Measurements from ENCODE around the gene DOCK2. TPM values are rescaled to one million over a fixed set of nuclear protein-coding genes. Genes with fewer than 3 reads are reported as not detected.

Gene DOCK2
- polyA plus RNA-seq, 2 of the 4 experiments (the other 2 are of a cell fraction), result 2.1 to 4.6 TPM

- WGBS (ENCODE audit: missing lambda C conversion rate), result 93% methylated on average over 2 of the region's 2 CpGs
- ChIA-PET POLR2A (no interaction called here), CTCF (interaction anchor here (0.6 to 33.1 kb wide), 5 partner anchors 19 to 95 kb away, joined by 3 to 691 read pairs (median 5); no protein-coding TSS in a partner anchor)
- Histone ChIP-seq H3K4me2 (no peak overlapping the region), H3K27ac (no peak overlapping the region), H3K4me3 (no peak overlapping the region), H3K9me3 (peaks cover 6% of the 10 kb centered on the region; the same call in 1 of the 3 replicates), H3K4me1 (no peaks in the 10 kb centered on the region)
- ATAC-seq, result no peak
- FAIRE-seq, result no peak
- DNase-seq (ENCODE audit: low read depth in 1 of 2, low spot score in 1 of 2), result no peak
- TF ChIP-seq REST (IDR thresholded peaks at IDR 0.05), result no peak
- no peak for TF ChIP-seq GATA3 (IDR thresholded peaks at IDR 0.05; ENCODE audit: borderline replicate concordance)
- no peak for TF ChIP-seq FOSL2 (IDR thresholded peaks at IDR 0.05)
- TF ChIP-seq FOSL2 (CRISPR knock-in tag; IDR thresholded peaks at IDR 0.05), result no peak
- TF ChIP-seq KDM5A (IDR thresholded peaks at IDR 0.05), result no peak
- TF ChIP-seq HMGXB4 (CRISPR knock-in tag; IDR thresholded peaks at IDR 0.05; ENCODE audit: borderline replicate concordance), result no peak
- no peak for TF ChIP-seq KDM1A (IDR thresholded peaks at IDR 0.05; ENCODE audit: low read depth)
- no peak for TF ChIP-seq EHMT2 (IDR thresholded peaks at IDR 0.05; ENCODE audit: low read depth)
- no peak for TF ChIP-seq JUNB (IDR thresholded peaks at IDR 0.05)
- TF ChIP-seq HDAC2 (IDR thresholded peaks at IDR 0.05), result no peak
- TF ChIP-seq RAD21 (conservative IDR thresholded peaks at IDR 0.05 in 1 of 2, IDR thresholded peaks at IDR 0.05 in 1 of 2), result no peak
- no peak for TF ChIP-seq NPAS2 (CRISPR knock-in tag; IDR thresholded peaks at IDR 0.05; ENCODE audit: borderline replicate concordance)
- no peak for TF ChIP-seq MAZ (IDR thresholded peaks at IDR 0.05; ENCODE audit: borderline replicate concordance, low read depth, low read length)
- no peak for TF ChIP-seq MAFK (IDR thresholded peaks at IDR 0.05; ENCODE audit: partially characterized antibody)
- TF ChIP-seq BCL3 (IDR thresholded peaks at IDR 0.05), result no peak
- TF ChIP-seq ELK1 (IDR thresholded peaks at IDR 0.05; ENCODE audit: low read depth, low read length), result no peak
Measured at GRCh38 chr5:170120576-170120975, 483.5 kb downstream of the DOCK2 start.

GRCh38 chr5:170121321-170121720 is 484.2 kb downstream of the DOCK2 start:
- Histone ChIP-seq H3K4me3 (no peak overlapping the region), H3K4me1 (no peaks in the 10 kb centered on the region), H3K27ac (no peak overlapping the region), H3K9me3 (peaks cover 11% of the 10 kb centered on the region; the same call in 1 of the 3 replicates), H3K4me2 (no peak overlapping the region)
- ChIA-PET POLR2A (no interaction called here), CTCF (interaction anchor here (0.6 to 33.1 kb wide), 6 partner anchors 20 to 95 kb away, joined by 3 to 691 read pairs (median 5); no protein-coding TSS in a partner anchor)
- DNase-seq (ENCODE audit: low read depth in 1 of 2, low spot score in 1 of 2), result no peak
- FAIRE-seq, result no peak
- WGBS (ENCODE audit: missing lambda C conversion rate), result 49% methylated on average over 7 of the region's 7 CpGs
- ATAC-seq, result no peak
- no peak for TF ChIP-seq BHLHE40 (IDR thresholded peaks at IDR 0.05; ENCODE audit: low read depth, low read length)
- TF ChIP-seq KDM5A (IDR thresholded peaks at IDR 0.05), result no peak
- no peak for TF ChIP-seq PBX3 (IDR thresholded peaks at IDR 0.05)
- TF ChIP-seq EHF (CRISPR knock-in tag; IDR thresholded peaks at IDR 0.05), result no peak
- TF ChIP-seq HOXB5 (CRISPR knock-in tag; IDR thresholded peaks at IDR 0.05), result no peak
- TF ChIP-seq CBX8 (IDR thresholded peaks at IDR 0.05), result no peak
- no peak for TF ChIP-seq FOXS1 (CRISPR knock-in tag; IDR thresholded peaks at IDR 0.05)
- no peak for TF ChIP-seq ELK1 (IDR thresholded peaks at IDR 0.05; ENCODE audit: low read depth, low read length)
- no peak for TF ChIP-seq CBX2 (IDR thresholded peaks at IDR 0.05; ENCODE audit: borderline replicate concordance, low read depth)
- no peak for TF ChIP-seq KDM1A (IDR thresholded peaks at IDR 0.05; ENCODE audit: low read depth)
- no peak for TF ChIP-seq HEYL (CRISPR knock-in tag; IDR thresholded peaks at IDR 0.05)
- no peak for TF ChIP-seq RNF2 (IDR thresholded peaks at IDR 0.05; ENCODE audit: borderline replicate concordance, low read depth)

Data from A549 (cell line).